Measurements from ENCODE around the gene GIPR.
"Not testable (repeated sequence)": the region's sequence is repeated elsewhere in the genome, so short reads cannot be mapped to it uniquely, and the experiment has no call there.

The GIPR gene

DNA sequence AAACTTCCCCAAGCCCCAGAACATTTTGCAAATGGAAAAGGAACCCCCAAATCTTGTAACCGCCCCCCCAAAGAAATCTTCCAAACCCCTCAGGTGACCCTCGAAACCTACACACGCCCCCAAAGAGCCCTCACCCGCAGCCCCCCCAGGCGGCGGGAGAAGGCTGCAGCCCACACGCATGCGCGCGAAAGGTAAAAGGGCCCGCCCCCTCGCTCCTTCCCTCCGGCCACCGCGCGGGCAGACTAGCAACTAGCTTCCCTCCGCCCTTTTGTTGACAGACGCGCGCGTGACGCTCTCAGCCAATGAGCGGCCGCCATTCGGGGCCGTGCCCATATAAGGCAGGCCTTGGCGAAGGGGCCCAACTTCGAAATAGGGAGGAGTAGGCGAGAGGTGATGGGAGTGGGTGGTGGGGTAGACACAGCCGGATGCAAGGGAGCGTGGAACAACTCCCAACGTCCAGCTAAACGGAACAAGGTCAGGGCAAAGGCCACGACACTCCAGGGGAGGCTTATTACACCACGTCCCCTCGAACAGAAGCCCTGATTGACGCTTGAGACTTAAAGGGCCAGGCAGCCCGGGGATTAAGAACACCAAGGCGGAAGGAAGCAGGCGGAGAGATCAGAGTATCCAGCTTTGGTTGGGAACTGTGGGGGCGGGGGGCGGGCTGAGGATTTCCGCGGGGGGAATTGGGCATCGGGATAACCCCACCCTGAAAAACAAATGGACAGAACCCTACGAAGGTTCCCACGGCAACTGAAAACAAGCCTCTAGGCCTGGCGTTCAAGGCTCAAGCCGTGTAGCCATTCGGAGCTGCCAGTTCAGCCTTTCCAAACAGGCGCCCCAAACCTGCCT is 49.3 kb downstream of the GIPR start:
- TF ChIP-seq CTCF (IDR thresholded peaks at IDR 0.05; ENCODE audit: control extremely low read depth, extremely low read depth, low read depth, missing control alignments), result peak; percentile 11
- POLR2A ChIA-PET, result interaction anchor here (0.6 to 1.2 kb wide), 7 partner anchors 12 to 242 kb away, joined by 3 to 13 read pairs (median 3); partner anchors contain the start of genes FBXO46, QPCTL, SIX5 and SNRPD2
- CTCF ChIA-PET, result interaction anchor here (0.6 to 8.3 kb wide), 13 partner anchors 11 to 232 kb away, joined by 3 to 45 read pairs (median 4); partner anchors contain the start of genes FBXO46, QPCTL and SNRPD2
- DNase-seq (ENCODE audit: extremely low spot score), result peak; percentile 98

- DNase-seq (ENCODE audit: extremely low spot score), result no peak
- no peak for TF ChIP-seq CTCF (IDR thresholded peaks at IDR 0.05; ENCODE audit: control extremely low read depth, extremely low read depth, low read depth, missing control alignments)
- CTCF ChIA-PET, result interaction anchor here (0.6 to 8.3 kb wide), 7 partner anchors 12 to 232 kb away, joined by 3 to 45 read pairs (median 4); partner anchors contain the start of genes FBXO46, QPCTL and SNRPD2
- POLR2A ChIA-PET, result interaction anchor here (0.6 to 1.2 kb wide), 2 partner anchors 11 to 18 kb away, joined by 3 to 5 read pairs; no protein-coding TSS in a partner anchor
These were observed 50.1 kb downstream of the GIPR start for GRCh38 chr19:45717983-45718650.

- CTCF ChIA-PET, result interaction anchor here (1.0 to 8.3 kb wide), 5 partner anchors 10 to 143 kb away, joined by 3 to 45 read pairs (median 3); partner anchors contain the start of genes FBXO46, QPCTL, SIX5 and SNRPD2
- POLR2A ChIA-PET, result not testable (repeated sequence)
These were observed 52.0 kb downstream of the GIPR start for GRCh38 chr19:45720065-45720464.

DNA sequence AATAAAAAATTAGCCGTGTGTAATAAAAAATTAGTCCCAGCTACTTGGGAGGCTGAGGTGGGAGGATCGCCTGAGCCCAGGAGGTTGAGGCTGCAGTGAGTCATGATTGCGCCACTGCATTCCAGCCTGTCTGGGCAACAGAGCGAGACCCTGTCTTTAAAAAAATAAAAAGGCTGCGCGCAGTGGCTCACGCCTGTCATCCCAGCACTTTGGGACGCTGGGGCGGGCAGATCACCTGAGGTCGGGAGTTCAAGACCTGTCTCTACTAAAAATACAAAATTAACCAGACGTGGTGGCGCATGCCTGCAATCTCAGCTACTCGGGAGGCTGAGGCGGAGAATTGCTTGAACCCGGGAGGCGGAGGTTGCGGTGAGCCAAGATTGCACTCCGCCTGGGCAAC is 60.7 kb downstream of the GIPR start:
- POLR2A ChIA-PET; DNase-seq (ENCODE audit: extremely low spot score); CTCF ChIA-PET: not testable (repeated sequence)

More at GRCh38 chr19:45720065-45720464, 52.0 kb downstream of the GIPR start:
- DNase-seq (ENCODE audit: extremely low spot score), result not testable (repeated sequence)

DNA sequence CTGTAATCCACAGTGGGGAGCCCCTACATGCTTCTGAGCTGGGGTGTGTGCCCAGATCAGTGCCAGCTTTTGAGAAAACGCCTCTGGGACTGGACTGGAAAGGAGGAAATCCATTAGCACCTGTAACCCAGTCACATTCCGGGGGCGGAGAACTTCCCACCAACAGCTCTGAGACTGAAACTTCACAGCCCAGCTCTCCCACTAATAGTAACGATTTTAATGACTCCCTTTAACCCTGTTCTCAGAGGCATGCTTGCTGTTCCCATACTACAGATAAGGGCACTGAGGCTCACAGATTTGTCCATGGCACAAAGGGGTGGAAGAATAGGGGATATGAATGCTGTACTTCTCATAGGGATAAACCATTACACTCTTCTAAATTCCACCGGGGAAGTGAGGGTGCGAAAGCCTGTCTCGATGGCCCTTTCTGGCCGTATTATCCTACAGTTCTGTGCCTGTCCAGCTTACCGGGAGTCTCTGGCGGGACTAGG is 61.8 kb downstream of the GIPR start:
- no peak for TF ChIP-seq CTCF (IDR thresholded peaks at IDR 0.05; ENCODE audit: control extremely low read depth, extremely low read depth, low read depth, missing control alignments)
- DNase-seq (ENCODE audit: extremely low spot score), result peak; percentile 61
- POLR2A ChIA-PET, result interaction anchor here (0.6 to 1.5 kb wide), 4 partner anchors 12 to 100 kb away, joined by 3 read pairs; partner anchors contain the start of gene SIX5
- CTCF ChIA-PET, result interaction anchor here (1.1 to 3.4 kb wide), 5 partner anchors 11 to 40 kb away, joined by 3 to 17 read pairs (median 8); partner anchors contain the start of genes QPCTL and SIX5

DNA sequence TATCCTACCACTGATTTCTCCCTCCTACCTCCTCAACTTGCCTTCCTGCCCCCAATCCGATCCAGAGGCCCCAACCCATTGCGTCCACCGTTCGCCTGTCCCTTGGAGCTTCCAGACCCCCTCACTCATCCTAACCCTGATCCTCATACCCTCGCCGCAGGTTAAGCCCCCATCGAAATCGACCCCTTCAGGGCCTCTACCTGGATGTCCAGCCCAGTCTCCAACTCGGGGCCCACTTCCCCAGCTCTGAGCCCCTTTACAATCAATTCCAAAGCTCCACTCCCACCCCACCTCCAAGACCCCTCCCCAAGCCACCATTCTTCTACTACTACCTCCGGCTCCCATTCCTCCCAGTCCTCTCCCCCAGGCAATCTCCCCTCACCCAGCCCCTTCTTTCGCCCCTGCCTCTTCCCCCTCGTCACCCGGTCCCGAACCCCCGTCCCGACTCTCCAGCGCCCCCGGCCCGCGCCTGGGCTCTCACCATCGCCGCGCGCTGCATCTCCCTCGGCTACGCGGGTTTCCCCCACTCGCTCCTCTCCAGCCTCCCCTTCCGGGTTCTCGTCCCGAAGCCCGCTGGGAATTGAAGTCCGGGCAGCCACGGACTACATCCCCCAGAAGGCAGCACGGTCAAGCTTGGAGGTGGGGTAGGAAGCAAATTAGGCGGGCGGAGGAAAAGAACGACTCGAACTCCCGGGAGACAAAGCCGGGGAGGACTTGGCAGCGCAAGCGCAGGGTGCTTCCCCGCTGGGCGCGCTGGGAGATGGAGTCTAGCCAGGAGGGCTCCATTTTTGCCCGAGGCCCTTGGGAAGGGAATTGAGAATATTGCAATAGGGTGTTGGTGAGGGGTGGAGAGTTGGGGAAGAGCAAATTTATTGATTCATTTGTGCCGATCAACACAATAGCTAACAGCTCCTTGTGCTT is 62.6 kb downstream of the GIPR start, which contains the start of gene FBXO46:
TSS of gene FBXO46 (minus strand) at position 529 of the 921 bp plus-strand sequence. CDS start 17,401 bp downstream, outside the sequence.
- ChIA-PET POLR2A (interaction anchor here (0.9 to 1.5 kb wide), 2 partner anchors 14 to 38 kb away, joined by 3 read pairs; partner anchors contain the start of gene SIX5), CTCF (interaction anchor here (1.2 to 3.4 kb wide), 5 partner anchors 12 to 39 kb away, joined by 3 to 17 read pairs (median 12); partner anchors contain the start of genes QPCTL and SIX5)
- DNase-seq (ENCODE audit: extremely low spot score), result peak; percentile 96
- TF ChIP-seq CTCF (IDR thresholded peaks at IDR 0.05; ENCODE audit: control extremely low read depth, extremely low read depth, low read depth, missing control alignments), result peak; percentile 19
